Activated CD8-positive, alpha-beta T cell treated with anti-CD3 and anti-CD28 coated beads for 36 hours (primary cell): ENCODE data around the gene ZW10. TPM values are rescaled to one million over a fixed set of nuclear protein-coding genes. Genes with fewer than 3 reads are reported as not detected.
"Not testable (repeated sequence)": the region's sequence is repeated elsewhere in the genome, so short reads cannot be mapped to it uniquely, and the experiment has no call there.

Experiments used
- ATAC-seq: fragments of 200-7000 bp; cut with Tn5 transposase; one replicate; pipeline ENCODE4 v1.10.0; 2021; ENCODE audit warnings: mild to moderate bottlenecking, moderate library complexity
- CTCF ChIA-PET: fragments of 350-600 bp; sonication (Branson Sonifier 250); formaldehyde crosslinking; loops from one replicate; lab custom pipeline; 2021; ENCODE audit warnings: antibody characterized with exemption; lab: Charles Lee
- POLR2A ChIA-PET: fragments of 350-600 bp; sonication (Branson Sonifier 250); formaldehyde crosslinking; loops from one replicate; lab custom pipeline; 2021; ENCODE audit warnings: antibody characterized with exemption; lab: Charles Lee
- DNase-seq: peaks from one replicate; pipeline ENCODE4 v3.0.0-alpha.2; 2020
- H3K27ac Mint-ChIP-seq: one replicate; pipeline ENCODE4 v1.8.0; 2021; ENCODE audit warnings: mild to moderate bottlenecking, mixed read lengths
- H3K27me3 Mint-ChIP-seq: one replicate; pipeline ENCODE4 v1.8.0; 2021; ENCODE audit warnings: mixed read lengths
- H3K36me3 Mint-ChIP-seq: one replicate; pipeline ENCODE4 v1.8.0; 2021; ENCODE audit warnings: low read depth, mixed read lengths
- H3K4me1 Mint-ChIP-seq: one replicate; pipeline ENCODE4 v1.8.0; 2021; ENCODE audit warnings: low read depth, mixed read lengths
- H3K4me3 Mint-ChIP-seq: one replicate; pipeline ENCODE4 v1.8.0; 2021; ENCODE audit warnings: mild to moderate bottlenecking, moderate library complexity, mixed read lengths
- H3K9me3 Mint-ChIP-seq: one replicate; pipeline ENCODE4 v1.8.0; 2021; ENCODE audit warnings: mixed read lengths
- CTCF ChIP-seq: fragments of 200-600 bp; IDR thresholded peaks from one replicate; pipeline ENCODE4 v1.8.0; 2022; ENCODE audit warnings: antibody characterized with exemption, mild to moderate bottlenecking
- intact Hi-C: fragments of 100-400 bp; cut with micrococcal nuclease; formaldehyde crosslinking; loops from one replicate; pipeline ENCODE4 v1.10.0; 2022
- total RNA-seq, 2 experiments: library from RNA; stranded (reverse); gene quantifications; one replicate each; pipeline ENCODE4 v1.2.3, GENCODE V29; 2021

ZW10 gene
- total RNA-seq, 2 experiments from 2014 or later, result 15.2 to 15.5 TPM

- ATAC-seq, result no peak
- H3K36me3 Mint-ChIP-seq, result peaks cover 22% of the 10 kb centered on the region
- ChIA-PET POLR2A (no interaction called here), CTCF (interaction anchor here (1.4 to 1.7 kb wide), 2 partner anchors 8 to 50 kb away, joined by 3 to 5 read pairs; partner anchors contain the start of gene ZW10)
- no peaks in the 10 kb centered on the region for H3K4me1 Mint-ChIP-seq
- DNase-seq, result no peak
- no peak for TF ChIP-seq CTCF
- no peak overlapping the region for H3K4me3 Mint-ChIP-seq
- H3K27ac Mint-ChIP-seq, result no peak overlapping the region
- intact Hi-C loops, result no loop called here
- H3K27me3 Mint-ChIP-seq, result no peaks in the 10 kb centered on the region
- no peaks in the 10 kb centered on the region for H3K9me3 Mint-ChIP-seq
Measured at GRCh38 chr11:113723787-113724186, 49.7 kb downstream of the ZW10 start.

GRCh38 chr11:113722934-113723333 lies 50.6 kb downstream of the ZW10 start:
- no peak for TF ChIP-seq CTCF
- Mint-ChIP-seq H3K36me3 (peaks cover 23% of the 10 kb centered on the region), H3K4me3 (no peak overlapping the region), H3K27ac (no peak overlapping the region), H3K9me3 (no peaks in the 10 kb centered on the region), H3K27me3 (no peaks in the 10 kb centered on the region), H3K4me1 (no peaks in the 10 kb centered on the region)
- no peak for DNase-seq
- ChIA-PET CTCF (interaction anchor here (1.4 to 1.7 kb wide), 2 partner anchors 9 to 51 kb away, joined by 3 to 5 read pairs; partner anchors contain the start of gene ZW10), POLR2A (no interaction called here)
- no peak for ATAC-seq
- intact Hi-C loops, result no loop called here

- CTCF ChIA-PET, result interaction anchor here (1.7 kb wide), 1 partner anchor 51 kb away, joined by 5 read pairs; the partner anchor contains the start of gene ZW10
- ATAC-seq (no peak), DNase-seq (no peak)
- Mint-ChIP-seq H3K36me3 (peaks cover 27% of the 10 kb centered on the region), H3K27ac (no peak overlapping the region), H3K9me3 (no peaks in the 10 kb centered on the region), H3K4me3 (no peak overlapping the region), H3K27me3 (no peaks in the 10 kb centered on the region), H3K4me1 (no peaks in the 10 kb centered on the region)
- POLR2A ChIA-PET, result no interaction called here
- intact Hi-C loops, result no loop called here
- no peak for TF ChIP-seq CTCF
Measured at GRCh38 chr11:113722221-113722620, 51.3 kb downstream of the ZW10 start.

- Mint-ChIP-seq H3K36me3 (peaks cover 29% of the 10 kb centered on the region), H3K27me3 (no peaks in the 10 kb centered on the region), H3K4me3 (no peak overlapping the region), H3K4me1 (no peaks in the 10 kb centered on the region), H3K9me3 (no peaks in the 10 kb centered on the region), H3K27ac (no peak overlapping the region)
- intact Hi-C loops, result no loop called here
- DNase-seq (no peak), ATAC-seq (no peak)
- CTCF ChIA-PET, result no interaction called here
- TF ChIP-seq CTCF, result no peak
- POLR2A ChIA-PET, result no interaction called here
Measured at GRCh38 chr11:113721462-113722066, 51.9 kb downstream of the ZW10 start.

GRCh38 chr11:113720478-113720877 lies 53.0 kb downstream of the ZW10 start:
- H3K9me3 Mint-ChIP-seq, CTCF ChIA-PET: not testable (repeated sequence)

More at GRCh38 chr11:113720478-113720877, 53.0 kb downstream of the ZW10 start:
- H3K4me3 Mint-ChIP-seq, H3K27me3 Mint-ChIP-seq, H3K4me1 Mint-ChIP-seq, H3K27ac Mint-ChIP-seq, intact Hi-C loops, DNase-seq, POLR2A ChIA-PET, ATAC-seq: not testable (repeated sequence)
- H3K36me3 Mint-ChIP-seq, result peaks cover 37% of the 10 kb centered on the region
